Activated effector memory CD4-positive, alpha-beta T cell treated with Interleukin-2 at 50 U/mL for 16 hours (primary cell): ENCODE results near the gene F13A1.

ENCODE experiments used
- DNase-seq: peaks from one replicate; pipeline ENCODE4 v3.0.0-alpha.2; 2020

Gene F13A1

DNA sequence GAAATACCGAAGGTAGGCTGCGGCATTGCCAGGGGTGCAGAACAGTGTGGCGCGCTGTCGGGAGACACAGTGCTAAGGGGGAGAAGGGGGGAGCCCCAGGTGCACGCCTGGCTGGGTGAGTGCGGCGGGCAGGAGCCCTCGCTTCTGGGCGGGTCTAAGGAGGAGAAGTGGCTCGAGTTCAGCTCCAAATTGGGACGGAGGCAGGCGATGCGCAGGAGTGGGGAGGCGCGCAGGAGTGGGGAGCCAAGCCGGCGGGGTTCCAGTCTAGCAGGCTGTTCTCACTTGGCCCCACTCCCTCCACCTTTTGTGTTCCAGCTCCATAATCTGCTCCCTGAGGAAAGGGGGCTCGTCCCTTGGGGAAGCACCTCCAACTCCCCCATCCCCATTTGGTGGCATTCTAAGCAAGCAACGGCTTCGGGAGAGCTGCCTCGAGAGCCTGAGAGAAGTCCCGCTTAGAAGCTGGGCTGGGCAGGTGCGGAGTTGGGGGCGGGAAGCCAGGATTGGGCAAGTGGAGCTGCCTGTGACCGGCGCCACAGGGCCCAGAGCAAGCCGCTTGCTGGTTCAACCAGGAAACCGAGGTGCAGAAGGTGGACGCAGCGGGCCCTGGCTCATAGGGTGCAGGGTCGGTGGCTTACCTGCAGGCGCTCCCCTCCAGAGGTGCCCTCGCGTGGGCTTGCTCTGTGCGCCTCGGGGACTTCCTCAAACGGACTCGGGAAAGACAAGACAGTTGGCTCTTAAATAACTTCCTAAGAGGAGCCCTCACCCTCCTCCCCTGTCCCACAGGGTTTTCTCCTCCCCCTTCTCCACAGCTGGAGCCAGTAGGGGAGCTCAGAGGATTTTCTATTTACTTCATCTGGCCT lies at the start of gene F13A1:
TSS of gene F13A1 (minus strand) at position 711 of the 860 bp plus-strand sequence. CDS start 1,998 bp downstream, outside the sequence.
- no peak for DNase-seq

DNA sequence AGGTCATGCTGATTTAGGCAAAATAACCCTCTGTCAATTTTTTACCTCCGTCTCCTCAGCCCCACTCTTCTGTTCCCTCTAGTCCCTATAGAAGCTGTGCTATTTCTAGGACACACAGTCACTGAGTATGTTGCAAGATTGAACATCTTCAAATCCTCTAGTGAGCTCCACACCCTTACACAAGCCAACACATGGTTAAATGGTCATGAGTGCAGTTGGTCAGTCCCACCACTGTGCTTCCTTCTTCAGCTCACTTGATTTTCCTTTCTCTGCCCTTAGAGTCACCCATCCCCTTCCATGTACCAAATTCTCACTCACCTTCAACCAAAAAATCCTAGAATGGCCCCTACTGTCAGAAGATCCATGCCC lies 48.2 kb upstream of the F13A1 start:
- no peak for DNase-seq

DNA sequence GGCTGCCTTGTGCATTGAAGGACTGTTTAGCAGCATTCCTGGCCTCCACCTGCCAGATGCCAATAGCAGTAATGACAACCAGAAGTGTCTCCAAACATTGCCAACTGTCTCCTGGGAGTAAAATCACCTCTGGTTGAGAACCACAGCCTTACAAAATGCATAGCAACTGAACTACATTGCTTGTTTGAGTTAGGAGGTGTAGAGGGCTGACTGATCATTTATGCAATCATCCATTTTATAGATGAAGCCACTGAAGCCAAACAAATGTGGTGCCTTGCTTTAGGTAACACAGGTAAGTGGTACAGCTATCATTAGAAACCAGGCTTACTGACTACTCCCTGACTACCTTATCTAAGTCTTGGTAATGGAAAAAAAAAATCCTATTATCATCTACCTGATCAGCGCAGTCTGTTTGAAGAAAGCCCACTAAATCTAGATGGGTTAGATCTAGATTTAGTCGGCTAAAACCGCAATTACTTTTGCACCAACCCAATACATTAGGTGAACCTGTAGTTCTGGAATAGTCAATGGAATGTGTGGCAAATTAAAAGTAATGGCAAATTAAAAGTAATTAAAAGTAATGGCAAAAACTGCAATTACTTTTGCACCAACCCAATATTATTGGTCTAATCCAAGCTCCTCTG lies 47.7 kb upstream of the F13A1 start:
- DNase-seq, result no peak

- DNase-seq, result no peak
Measured at GRCh38 chr6:6366803-6367202, 46.3 kb upstream of the F13A1 start.

DNA sequence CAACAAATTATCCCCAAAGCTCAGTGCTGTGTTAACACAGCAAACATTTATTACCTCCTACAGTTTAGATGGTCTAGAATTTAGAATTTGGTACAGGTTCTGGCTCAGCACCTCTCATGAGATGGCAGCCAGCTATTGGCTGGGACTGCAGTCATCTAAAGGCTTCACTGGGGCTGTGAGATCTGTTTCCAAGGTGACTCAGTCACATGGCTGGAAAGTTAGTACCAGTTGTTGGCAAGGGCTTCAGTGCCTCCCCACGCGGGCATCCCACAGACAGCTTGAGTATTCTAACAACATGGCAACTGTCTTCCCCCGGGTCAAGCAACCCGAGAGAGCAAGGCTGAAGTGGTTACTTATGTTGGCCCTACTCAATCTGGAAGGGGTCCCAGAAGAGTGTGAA lies 44.8 kb upstream of the F13A1 start:
- no peak for DNase-seq

DNA sequence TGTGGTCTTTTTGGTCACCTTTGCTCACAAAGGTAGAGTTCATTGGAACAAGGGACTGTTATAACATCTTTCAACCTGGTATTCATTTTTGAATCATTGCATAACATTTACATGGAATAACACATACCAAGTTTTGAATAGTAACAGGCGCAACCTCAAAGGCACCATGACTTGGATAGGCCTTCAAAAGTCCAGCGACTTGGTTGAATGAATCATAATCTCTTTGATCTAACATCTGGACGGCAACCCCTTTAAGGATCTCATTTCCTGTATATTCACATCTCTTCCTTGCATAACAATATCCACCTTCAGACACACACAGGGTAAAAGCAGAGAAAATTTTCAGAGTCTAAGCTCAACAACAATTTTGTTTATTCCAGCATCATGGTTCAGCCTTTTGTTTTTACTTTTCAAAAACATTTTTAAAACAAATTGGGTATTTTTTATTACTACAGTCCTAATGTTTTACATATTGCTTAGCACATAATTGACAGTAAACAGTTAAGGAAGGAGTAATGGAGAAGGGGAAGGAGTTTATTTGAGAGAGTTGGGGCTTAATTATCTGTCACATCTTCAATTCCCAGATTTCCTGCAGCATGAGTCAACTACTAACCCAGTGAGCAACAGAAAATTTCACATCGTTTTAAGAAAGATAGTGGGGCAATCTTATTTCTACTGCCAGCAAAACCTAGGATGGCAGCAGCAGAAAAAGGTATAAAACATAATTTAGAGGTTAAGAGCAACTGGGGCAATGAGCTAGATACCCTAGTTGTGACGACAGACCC lies 41.8 kb upstream of the F13A1 start:
- DNase-seq, result no peak

- DNase-seq, result no peak
Measured at GRCh38 chr6:6357530-6357929, 37.1 kb upstream of the F13A1 start.

DNA sequence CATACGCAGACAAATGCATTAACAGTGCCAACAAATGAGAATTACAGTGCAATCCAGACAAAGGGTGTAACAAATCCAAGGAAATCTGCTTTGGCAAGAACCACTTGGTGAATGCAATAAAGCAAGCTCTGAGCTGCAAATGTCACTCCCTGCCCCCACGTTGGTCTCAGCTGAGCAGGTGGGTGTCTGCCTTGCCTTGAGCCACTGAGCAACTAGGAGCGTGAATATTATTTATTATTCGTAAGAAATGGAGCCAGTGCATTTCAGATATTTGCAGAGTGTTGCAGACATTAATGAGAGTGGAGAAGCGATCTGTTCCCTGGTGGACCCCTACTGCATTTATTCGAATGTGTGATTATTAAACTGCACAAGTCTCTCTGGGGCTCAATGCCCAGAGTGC lies 36.6 kb upstream of the F13A1 start:
- no peak for DNase-seq

- DNase-seq, result no peak
Measured at GRCh38 chr6:6352772-6353171, 32.3 kb upstream of the F13A1 start.

GRCh38 chr6:6351511-6352025 lies 31.1 kb upstream of the F13A1 start:
- DNase-seq, result no peak

DNA sequence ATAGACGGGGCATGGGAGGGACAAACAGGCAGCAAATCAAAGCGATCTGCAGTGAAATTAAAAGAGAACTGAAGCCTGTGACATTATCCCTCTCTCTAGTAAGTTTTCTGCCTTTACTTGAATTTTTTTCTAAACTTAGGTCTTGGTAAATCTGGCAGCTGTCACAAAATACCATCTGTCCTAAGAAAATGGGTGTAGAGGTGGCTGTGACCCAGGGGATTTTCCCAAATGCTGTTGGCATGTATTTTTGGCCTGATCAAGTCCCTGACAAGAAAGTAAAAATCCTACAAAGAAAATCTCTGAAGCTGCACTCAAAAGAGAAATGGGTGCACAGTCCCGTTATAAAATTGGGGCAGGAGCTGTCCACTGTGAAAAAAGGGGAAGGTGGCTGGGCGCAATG lies 30.2 kb upstream of the F13A1 start:
- no peak for DNase-seq

- no peak for DNase-seq
Measured at GRCh38 chr6:6348256-6348655, 27.8 kb upstream of the F13A1 start.

- DNase-seq, result no peak
Measured at GRCh38 chr6:6346427-6347023, 26.1 kb upstream of the F13A1 start.

GRCh38 chr6:6333501-6333900 lies 13.0 kb upstream of the F13A1 start:
- DNase-seq, result no peak

DNA sequence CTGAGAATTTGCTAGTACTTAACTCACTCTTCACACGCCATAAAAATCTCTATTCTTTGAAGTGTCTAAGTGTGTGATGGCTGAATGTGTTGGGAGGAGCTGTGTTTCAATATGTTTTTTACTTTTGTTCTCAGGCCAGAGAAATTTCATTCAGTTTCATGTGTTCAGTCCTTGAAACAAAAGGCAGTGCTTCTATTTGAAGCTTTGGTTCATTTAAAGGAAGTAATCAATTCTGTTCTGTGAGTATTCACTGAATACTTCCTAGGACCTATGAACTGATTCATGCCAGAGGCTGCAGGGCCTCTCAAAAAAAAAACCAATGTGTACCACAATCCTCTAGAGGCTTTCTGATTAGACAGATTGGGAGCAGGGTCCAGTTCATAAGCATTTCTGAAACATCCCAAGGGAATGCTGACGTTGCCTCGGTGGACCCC lies 12.4 kb upstream of the F13A1 start:
- no peak for DNase-seq

- no peak for DNase-seq
Measured at GRCh38 chr6:6331946-6332601, 11.6 kb upstream of the F13A1 start.

DNA sequence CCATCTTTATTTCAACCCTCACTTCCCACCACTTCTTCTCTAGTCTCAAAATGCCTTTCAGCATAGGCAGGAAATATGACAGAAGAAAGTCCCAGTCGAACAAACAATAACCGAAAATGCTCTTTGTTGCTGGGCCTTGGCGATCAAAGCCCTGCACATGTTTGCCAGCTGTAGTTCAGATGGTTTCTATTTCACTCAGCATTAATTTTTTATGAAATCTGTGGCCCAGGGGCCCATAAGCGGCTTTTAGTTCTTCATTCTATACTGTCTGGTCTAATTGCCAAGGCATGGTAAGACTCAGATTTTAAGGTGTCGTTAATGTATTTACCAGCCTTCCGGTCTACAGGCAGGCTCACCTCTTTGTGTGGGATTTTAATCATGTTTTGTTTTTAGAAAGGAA lies 10.9 kb upstream of the F13A1 start:
- no peak for DNase-seq

DNA sequence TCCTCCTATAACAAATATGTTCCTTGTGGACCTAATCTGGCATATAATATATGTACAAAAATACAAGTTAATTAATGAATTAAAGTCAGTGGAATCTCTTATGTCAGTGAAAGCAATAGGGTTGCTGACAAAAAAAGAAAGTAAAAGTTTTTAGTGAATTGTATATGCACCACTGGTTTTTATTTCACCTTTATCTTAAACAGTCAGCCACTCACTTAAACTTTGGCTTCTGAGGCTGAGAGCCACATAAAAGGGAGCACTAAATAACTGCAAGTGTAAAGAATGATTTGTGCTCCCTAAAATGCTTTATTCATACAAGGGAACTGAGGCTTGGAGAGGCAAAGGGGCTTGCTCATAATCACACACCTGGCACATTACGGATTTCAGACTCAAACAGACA lies 9.9 kb upstream of the F13A1 start:
- no peak for DNase-seq

GRCh38 chr6:6328451-6328850 lies 8.0 kb upstream of the F13A1 start:
- DNase-seq, result no peak

DNA sequence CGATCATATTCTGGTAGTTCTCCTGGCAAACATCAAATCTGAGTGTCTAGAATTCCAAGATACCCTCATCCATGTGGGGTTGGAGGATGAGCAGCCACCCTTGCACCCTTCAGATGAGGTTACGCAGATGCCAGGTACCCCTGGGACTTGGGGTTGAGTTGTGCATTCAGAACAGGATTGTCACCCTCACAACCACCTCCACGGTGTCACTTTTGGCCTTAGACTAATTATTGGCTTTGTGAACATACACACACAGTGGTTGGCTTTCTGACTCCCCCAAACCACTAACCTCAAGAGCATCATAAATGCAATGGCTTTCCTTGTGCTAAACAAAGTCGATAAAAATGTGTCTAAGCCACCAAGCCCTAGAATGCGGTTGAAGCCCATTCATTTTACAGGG lies 2.9 kb upstream of the F13A1 start:
- no peak for DNase-seq

- no peak for DNase-seq
Measured at GRCh38 chr6:6320901-6321300, 439 bp upstream of the F13A1 start.
